Measurements from ENCODE around the gene MED6.

- TF ChIP-seq CTCF (IDR thresholded peaks at IDR 0.05), result no peak
- TF ChIP-seq POLR2A (IDR thresholded peaks at IDR 0.05), result no peak
Observed at GRCh38 chr14:70641548-70642302, 41.3 kb upstream of the MED6 start, which contains the start of gene TTC9.

Measured in esophagus squamous epithelium (tissue), 4 donors.